ENCODE data around the gene DSCAM.

- TF ChIP-seq, protein P1, sequence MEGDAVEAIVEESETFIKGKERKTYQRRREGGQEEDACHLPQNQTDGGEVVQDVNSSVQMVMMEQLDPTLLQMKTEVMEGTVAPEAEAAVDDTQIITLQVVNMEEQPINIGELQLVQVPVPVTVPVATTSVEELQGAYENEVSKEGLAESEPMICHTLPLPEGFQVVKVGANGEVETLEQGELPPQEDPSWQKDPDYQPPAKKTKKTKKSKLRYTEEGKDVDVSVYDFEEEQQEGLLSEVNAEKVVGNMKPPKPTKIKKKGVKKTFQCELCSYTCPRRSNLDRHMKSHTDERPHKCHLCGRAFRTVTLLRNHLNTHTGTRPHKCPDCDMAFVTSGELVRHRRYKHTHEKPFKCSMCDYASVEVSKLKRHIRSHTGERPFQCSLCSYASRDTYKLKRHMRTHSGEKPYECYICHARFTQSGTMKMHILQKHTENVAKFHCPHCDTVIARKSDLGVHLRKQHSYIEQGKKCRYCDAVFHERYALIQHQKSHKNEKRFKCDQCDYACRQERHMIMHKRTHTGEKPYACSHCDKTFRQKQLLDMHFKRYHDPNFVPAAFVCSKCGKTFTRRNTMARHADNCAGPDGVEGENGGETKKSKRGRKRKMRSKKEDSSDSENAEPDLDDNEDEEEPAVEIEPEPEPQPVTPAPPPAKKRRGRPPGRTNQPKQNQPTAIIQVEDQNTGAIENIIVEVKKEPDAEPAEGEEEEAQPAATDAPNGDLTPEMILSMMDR (IDR thresholded peaks at IDR 0.05): no peak
- TF ChIP-seq POLR2A (IDR thresholded peaks at IDR 0.05): no peak
Observed at GRCh38 chr21:40684726-40685125, 162.2 kb downstream of the DSCAM start.
